Measurements from ENCODE around the gene NOLC1. TPM values are rescaled to one million over a fixed set of nuclear protein-coding genes. Genes with fewer than 3 reads are reported as not detected.

Gene NOLC1
- total and polyA plus RNA-seq, 4 experiments from 2014 or later = 20.0 to 75.0 (median 67.7) TPM

- Histone ChIP-seq H3K4me3 (ENCODE audit: low read length in 2 of 2) (no peak overlapping the region), H3K27ac (ENCODE audit: low read depth, low read length) (no peak overlapping the region), H3K9me3 (ENCODE audit: control insufficient read depth in 1 of 2, low read length in 2 of 2) (peaks cover 0 to 3% of the 10 kb centered on the region in 2 donors), H3K4me1 (ENCODE audit: insufficient read depth, low read length) (no peaks in the 10 kb centered on the region), H3K36me3 (ENCODE audit: insufficient read depth, low read length) (no peaks in the 10 kb centered on the region), H3K27me3 (ENCODE audit: insufficient read depth, low read length) (no peaks in the 10 kb centered on the region)
- ChIA-PET POLR2A (ENCODE audit: partially characterized antibody) (no interaction called here), CTCF (ENCODE audit: partially characterized antibody) (interaction anchor here (2.5 kb wide), 1 partner anchor 32 kb away, joined by 8 read pairs; no protein-coding TSS in a partner anchor)
- intact Hi-C loops (cut with micrococcal nuclease) = no loop called here
- DNase-seq = no peak
- no peak overlapping the region for H3K27ac Mint-ChIP-seq
- no peaks in the 10 kb centered on the region for H3K4me1 Mint-ChIP-seq
- peaks cover 0 to 7% of the 10 kb centered on the region in 2 donors for H3K27me3 Mint-ChIP-seq
- H3K36me3 Mint-ChIP-seq = peaks cover 0 to 8% of the 10 kb centered on the region in 2 donors
- peaks cover 0 to 16% (median 10%) of the 10 kb centered on the region in 8 donors for H3K9me3 Mint-ChIP-seq
- no peak overlapping the region for H3K4me3 Mint-ChIP-seq
Observed at GRCh38 chr10:102200751-102201640, 48.8 kb downstream of the NOLC1 start.

GRCh38 chr10:102202386-102202785 is 50.2 kb downstream of the NOLC1 start:
- H3K9me3 Mint-ChIP-seq = peaks cover 0 to 16% (median 10%) of the 10 kb centered on the region in 8 donors
- Histone ChIP-seq H3K36me3 (ENCODE audit: insufficient read depth, low read length) (no peaks in the 10 kb centered on the region), H3K9me3 (ENCODE audit: control insufficient read depth in 1 of 2, low read length in 2 of 2) (peaks cover 0 to 3% of the 10 kb centered on the region in 2 donors), H3K27me3 (ENCODE audit: insufficient read depth, low read length) (no peaks in the 10 kb centered on the region), H3K27ac (ENCODE audit: low read depth, low read length) (no peak overlapping the region), H3K4me1 (ENCODE audit: insufficient read depth, low read length) (no peaks in the 10 kb centered on the region), H3K4me3 (ENCODE audit: low read length in 2 of 2) (no peak overlapping the region)
- H3K4me1 Mint-ChIP-seq = no peaks in the 10 kb centered on the region
- no peak for DNase-seq
- POLR2A ChIA-PET (ENCODE audit: partially characterized antibody) = no interaction called here
- no peak overlapping the region for H3K27ac Mint-ChIP-seq
- CTCF ChIA-PET (ENCODE audit: partially characterized antibody) = no interaction called here
- H3K4me3 Mint-ChIP-seq = no peak overlapping the region
- intact Hi-C loops (cut with micrococcal nuclease) = no loop called here
- H3K36me3 Mint-ChIP-seq = peaks cover 0 to 8% of the 10 kb centered on the region in 2 donors
- peaks cover 0 to 7% of the 10 kb centered on the region in 2 donors for H3K27me3 Mint-ChIP-seq

- H3K4me1 Mint-ChIP-seq = no peaks in the 10 kb centered on the region
- Histone ChIP-seq H3K27ac (ENCODE audit: low read depth, low read length) (no peak overlapping the region), H3K4me1 (ENCODE audit: insufficient read depth, low read length) (no peaks in the 10 kb centered on the region), H3K27me3 (ENCODE audit: insufficient read depth, low read length) (no peaks in the 10 kb centered on the region), H3K9me3 (ENCODE audit: control insufficient read depth in 1 of 2, low read length in 2 of 2) (peaks cover 0 to 3% of the 10 kb centered on the region in 2 donors), H3K4me3 (ENCODE audit: low read length in 2 of 2) (no peak overlapping the region), H3K36me3 (ENCODE audit: insufficient read depth, low read length) (no peaks in the 10 kb centered on the region)
- DNase-seq = no peak
- POLR2A ChIA-PET (ENCODE audit: partially characterized antibody) = no interaction called here
- CTCF ChIA-PET (ENCODE audit: partially characterized antibody) = interaction anchor here (0.7 to 2.0 kb wide), 2 partner anchors 24 to 262 kb away, joined by 3 to 6 read pairs; no protein-coding TSS in a partner anchor
- no peak overlapping the region for H3K4me3 Mint-ChIP-seq
- intact Hi-C loops (cut with micrococcal nuclease) = no loop called here
- no peak overlapping the region for H3K27ac Mint-ChIP-seq
- peaks cover 0 to 13% (median 10%) of the 10 kb centered on the region in 8 donors for H3K9me3 Mint-ChIP-seq
- peaks cover 0 to 8% of the 10 kb centered on the region in 2 donors for H3K36me3 Mint-ChIP-seq
- peaks cover 1 to 2% of the 10 kb centered on the region in 2 donors for H3K27me3 Mint-ChIP-seq
Observed at GRCh38 chr10:102208311-102209035, 56.3 kb downstream of the NOLC1 start.

GRCh38 chr10:102211615-102212299 is 59.6 kb downstream of the NOLC1 start:
- no peaks in the 10 kb centered on the region for H3K36me3 ChIP-seq (ENCODE audit: insufficient read depth, low read length)
- no peak for DNase-seq
- Mint-ChIP-seq H3K36me3 (no peaks in the 10 kb centered on the region), H3K27me3 (peaks cover 4 to 5% of the 10 kb centered on the region in 2 donors), H3K9me3 (peaks cover 0 to 2% (median 0%) of the 10 kb centered on the region in 8 donors), H3K4me3 (no peak overlapping the region), H3K27ac (no peak overlapping the region), H3K4me1 (no peaks in the 10 kb centered on the region)
- no peaks in the 10 kb centered on the region for H3K9me3 ChIP-seq (ENCODE audit: control insufficient read depth in 1 of 2, low read length in 2 of 2)
- H3K27ac ChIP-seq (ENCODE audit: low read depth, low read length) = no peak overlapping the region
- ChIA-PET CTCF (ENCODE audit: partially characterized antibody) (interaction anchor here (0.9 to 1.1 kb wide), 2 partner anchors 19 to 39 kb away, joined by 3 to 4 read pairs; no protein-coding TSS in a partner anchor), POLR2A (ENCODE audit: partially characterized antibody) (no interaction called here)
- intact Hi-C loops (cut with micrococcal nuclease) = no loop called here
- H3K4me1 ChIP-seq (ENCODE audit: insufficient read depth, low read length) = no peaks in the 10 kb centered on the region
- H3K4me3 ChIP-seq (ENCODE audit: low read length in 2 of 2) = no peak overlapping the region
- no peaks in the 10 kb centered on the region for H3K27me3 ChIP-seq (ENCODE audit: insufficient read depth, low read length)

Other genes starting within 250 kb of the NOLC1 start
- 10 to 100 TPM; 31.4 to 31.8 TPM for gene ARMH3, start 96.2 kb upstream of the NOLC1 start, total RNA-seq
- gene ARMH3, start 96.2 kb upstream of the NOLC1 start, polyA plus RNA-seq = 10 to 100 TPM; 21.9 to 28.7 TPM
- 10 to 100 TPM; 25.1 to 27.9 TPM for gene HPS6, start 87.0 kb upstream of the NOLC1 start, total RNA-seq
- 10 to 100 TPM; 27.0 to 27.1 TPM for gene HPS6, start 87.0 kb upstream of the NOLC1 start, polyA plus RNA-seq
- gene LDB1, start 32.0 kb upstream of the NOLC1 start, total RNA-seq = 100 to 1,000 TPM; 131 to 135 TPM
- 10 to 100 TPM in 1 of 2 donors, 1 to 10 TPM in 1; 10.0 to 48.6 TPM for gene LDB1, start 32.0 kb upstream of the NOLC1 start, polyA plus RNA-seq
- gene PPRC1, start 19.3 kb upstream of the NOLC1 start, total RNA-seq = 10 to 100 TPM; 38.9 to 39.8 TPM
- 10 to 100 TPM in 1 of 2 donors, 1 to 10 TPM in 1; 6.4 to 20.3 TPM for gene PPRC1, start 19.3 kb upstream of the NOLC1 start, polyA plus RNA-seq
- gene ELOVL3, start 73.9 kb downstream of the NOLC1 start, total RNA-seq = not detected
- gene ELOVL3, start 73.9 kb downstream of the NOLC1 start, polyA plus RNA-seq = not detected
- not detected for gene PITX3, start 89.1 kb downstream of the NOLC1 start, total RNA-seq
- not detected for gene PITX3, start 89.1 kb downstream of the NOLC1 start, polyA plus RNA-seq
- gene GBF1, start 93.1 kb downstream of the NOLC1 start, total RNA-seq = 10 to 100 TPM; 39.6 to 44.7 TPM
- 10 to 100 TPM in 1 of 2 donors, 1 to 10 TPM in 1; 3.1 to 23.9 TPM for gene GBF1, start 93.1 kb downstream of the NOLC1 start, polyA plus RNA-seq
- gene NFKB2, start 243.3 kb downstream of the NOLC1 start, total RNA-seq = 100 to 1,000 TPM; 146 to 147 TPM
- gene NFKB2, start 243.3 kb downstream of the NOLC1 start, polyA plus RNA-seq = 10 to 100 TPM in 1 of 2 donors, 1 to 10 TPM in 1; 6.6 to 25.2 TPM

All from CD4-positive, alpha-beta memory T cell (primary cell).